GM23338 (cell line): ENCODE measurements around the gene GPR143.

Source experiments
- CREB1 ChIP-seq: fragments of 250-450 bp; sonication (Bioruptor Pico); IDR thresholded peaks from 2 replicates; pipeline ENCODE4 v1.5.0; 2020; ENCODE audit warnings: low read depth, mild to moderate bottlenecking, moderate library complexity
- EZH2 ChIP-seq: fragments of 200-600 bp; sonication (generic); IDR thresholded peaks from one replicate; pipeline ENCODE4 v1.8.0; 2017; ENCODE audit warnings: antibody characterized with exemption, mild to moderate bottlenecking, low read depth; ENCODE audit not compliant: unreplicated experiment
- EZH2phosphoT487 ChIP-seq: fragments of 200-600 bp; sonication (generic); IDR thresholded peaks from one replicate; pipeline ENCODE4 v1.8.1; 2018; ENCODE audit warnings: antibody characterized with exemption; ENCODE audit not compliant: unreplicated experiment
- NANOG ChIP-seq: IDR thresholded peaks from 2 replicates; pipeline ENCODE4 v1.6.1; 2016; ENCODE audit warnings: antibody characterized with exemption, borderline replicate concordance
- POLR2AphosphoS5 ChIP-seq: IDR thresholded peaks from 2 replicates; pipeline ENCODE4 v1.6.1; 2016; ENCODE audit warnings: antibody characterized with exemption, low read depth
- ZNF114 ChIP-seq: fragments of 250-450 bp; sonication (Bioruptor Pico); IDR thresholded peaks from 2 replicates; pipeline ENCODE4 v1.5.0; 2020; ENCODE audit warnings: mild to moderate bottlenecking, moderate library complexity
- TF ChIP-seq, protein P1 (sequence below), 2 experiments: fragments of 200-600 bp in 1 of 2; sonication (generic) in 1 of 2; conservative IDR thresholded peaks; 2 replicates each; pipeline versions ENCODE4 v1.5.1 to v1.6.1; 2016 to 2017; ENCODE audit warnings: antibody characterized with exemption in 2 of 2, low read depth in 2 of 2, mild to moderate bottlenecking in 2 of 2, moderate library complexity in 1 of 2

DNA sequence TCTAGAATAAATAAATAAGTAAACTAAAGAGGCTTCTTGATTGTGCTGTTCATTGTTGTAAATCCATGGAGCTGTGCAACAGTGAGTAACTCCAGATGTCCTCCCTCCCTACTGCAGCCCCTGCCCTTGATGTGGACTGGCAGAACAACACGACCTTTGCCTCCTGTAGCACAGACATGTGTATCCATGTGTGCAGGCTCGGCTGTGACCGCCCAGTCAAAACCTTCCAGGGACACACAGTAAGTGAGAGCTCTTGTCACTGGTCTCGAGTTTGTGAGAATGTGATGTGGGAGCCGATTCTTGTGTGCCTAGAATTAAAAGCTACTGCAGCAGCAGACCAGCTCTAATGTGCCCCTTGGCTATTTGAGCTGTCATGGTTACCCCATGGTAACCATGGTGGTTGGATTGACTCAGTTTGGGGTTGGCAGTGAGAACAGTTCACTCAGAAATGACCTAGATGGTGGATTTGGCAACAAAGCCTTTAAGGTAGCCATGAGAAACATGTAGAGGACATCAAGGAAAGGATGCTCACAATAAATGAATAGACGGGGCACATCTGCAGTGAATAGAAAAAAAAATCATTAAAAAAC is 60.7 kb downstream of the GPR143 start:
- TF ChIP-seq, protein P1, sequence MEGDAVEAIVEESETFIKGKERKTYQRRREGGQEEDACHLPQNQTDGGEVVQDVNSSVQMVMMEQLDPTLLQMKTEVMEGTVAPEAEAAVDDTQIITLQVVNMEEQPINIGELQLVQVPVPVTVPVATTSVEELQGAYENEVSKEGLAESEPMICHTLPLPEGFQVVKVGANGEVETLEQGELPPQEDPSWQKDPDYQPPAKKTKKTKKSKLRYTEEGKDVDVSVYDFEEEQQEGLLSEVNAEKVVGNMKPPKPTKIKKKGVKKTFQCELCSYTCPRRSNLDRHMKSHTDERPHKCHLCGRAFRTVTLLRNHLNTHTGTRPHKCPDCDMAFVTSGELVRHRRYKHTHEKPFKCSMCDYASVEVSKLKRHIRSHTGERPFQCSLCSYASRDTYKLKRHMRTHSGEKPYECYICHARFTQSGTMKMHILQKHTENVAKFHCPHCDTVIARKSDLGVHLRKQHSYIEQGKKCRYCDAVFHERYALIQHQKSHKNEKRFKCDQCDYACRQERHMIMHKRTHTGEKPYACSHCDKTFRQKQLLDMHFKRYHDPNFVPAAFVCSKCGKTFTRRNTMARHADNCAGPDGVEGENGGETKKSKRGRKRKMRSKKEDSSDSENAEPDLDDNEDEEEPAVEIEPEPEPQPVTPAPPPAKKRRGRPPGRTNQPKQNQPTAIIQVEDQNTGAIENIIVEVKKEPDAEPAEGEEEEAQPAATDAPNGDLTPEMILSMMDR (conservative IDR thresholded peaks at IDR 0.05; ENCODE audit: low read depth in 2 of 2) = no peak
- TF ChIP-seq CREB1 (CRISPR knock-in tag) (no peak), EZH2 (no peak), EZH2phosphoT487 (no peak), NANOG (no peak), POLR2AphosphoS5 (no peak), ZNF114 (CRISPR knock-in tag) (no peak)
